C4-2B (cell line): ENCODE data around the gene ACP6.

ENCODE experiments used
- CTCF ChIP-seq: fragments of 450-650 bp; conservative IDR thresholded peaks from 2 replicates; pipeline ENCODE4 v1.5.1; 2017; ENCODE audit warnings: mild to moderate bottlenecking
- ZFX ChIP-seq: fragments of 450-650 bp; IDR thresholded peaks from 2 replicates; pipeline ENCODE4 v1.6.1; 2017

GRCh38 chr1:147636314-147636713 is 34.0 kb downstream of the ACP6 start:
- TF ChIP-seq CTCF, result no peak
- no peak for TF ChIP-seq ZFX
